Loucy (cell line): ENCODE results near the gene PGR.

Source experiments
- H2AFZ ChIP-seq: fragments of 200-600 bp; sonication (generic); 2 replicates; pipeline ENCODE4 v1.6.0; 2016; ENCODE audit warnings: antibody characterized with exemption, mild to moderate bottlenecking, low read length, moderate library complexity
- H3F3A ChIP-seq: fragments of 200-600 bp; 2 replicates; pipeline ENCODE4 v1.6.0; 2016; ENCODE audit warnings: antibody characterized with exemption, low read depth, mild to moderate bottlenecking
- H3K27me3 ChIP-seq: fragments of 200-600 bp; sonication (generic); 2 replicates; pipeline ENCODE4 v1.6.1; 2014; ENCODE audit warnings: low read length, mild to moderate bottlenecking; ENCODE audit not compliant: insufficient read depth, poor library complexity, severe bottlenecking
- H3K36me3 ChIP-seq: fragments of 200-600 bp; sonication (generic); 2 replicates; pipeline ENCODE4 v1.6.1; 2016; ENCODE audit warnings: low read length; ENCODE audit not compliant: insufficient read depth
- H3K4me1 ChIP-seq: fragments of 200-600 bp; sonication (generic); 2 replicates; pipeline ENCODE4 v1.5.1; 2014; ENCODE audit warnings: low read length, mild to moderate bottlenecking; ENCODE audit not compliant: insufficient read depth, poor library complexity, severe bottlenecking
- H3K4me2 ChIP-seq: fragments of 200-600 bp; sonication (generic); 2 replicates; pipeline ENCODE4 v1.6.0; 2014; ENCODE audit warnings: antibody characterized with exemption, low read length, low read depth, mild to moderate bottlenecking; ENCODE audit not compliant: poor library complexity, severe bottlenecking
- H3K4me3 ChIP-seq: fragments of 200-600 bp; sonication (generic); 2 replicates; pipeline ENCODE4 v1.5.1; 2014; ENCODE audit warnings: low read length, mild to moderate bottlenecking, mixed read lengths; ENCODE audit not compliant: poor library complexity, severe bottlenecking
- H3K79me2 ChIP-seq: fragments of 200-600 bp; sonication (generic); 2 replicates; pipeline ENCODE4 v1.6.1; 2014; ENCODE audit warnings: low read length; ENCODE audit not compliant: insufficient read depth
- H3K9ac ChIP-seq: fragments of 200-600 bp; sonication (generic); 2 replicates; pipeline ENCODE4 v1.6.0; 2014; ENCODE audit warnings: mild to moderate bottlenecking, low read depth, low read length, moderate library complexity; ENCODE audit not compliant: poor library complexity, severe bottlenecking
- H3K9me2 ChIP-seq: fragments of 200-600 bp; sonication (generic); replicated peaks from 2 replicates; pipeline ENCODE4 v1.6.1; 2016; ENCODE audit warnings: low read depth, low read length, mixed read lengths
- H3K9me3 ChIP-seq: fragments of 200-600 bp; sonication (generic); 2 replicates; pipeline ENCODE4 v1.6.1; 2014; ENCODE audit warnings: mild to moderate bottlenecking, antibody characterized with exemption, low read length, low read depth; ENCODE audit not compliant: insufficient read depth
- H4K20me1 ChIP-seq: fragments of 200-600 bp; sonication (generic); 2 replicates; pipeline ENCODE4 v1.6.0; 2014; ENCODE audit warnings: antibody characterized with exemption, low read length, mild to moderate bottlenecking; ENCODE audit not compliant: insufficient read depth, poor library complexity, severe bottlenecking
- CTCF ChIP-seq: fragments of 200-600 bp; sonication (generic); conservative IDR thresholded peaks from 2 replicates; pipeline ENCODE4 v1.5.1; 2014; ENCODE audit warnings: mild to moderate bottlenecking, antibody characterized with exemption, low read length
- EZH2phosphoT487 ChIP-seq: fragments of 200-600 bp; IDR thresholded peaks from 2 replicates; pipeline ENCODE4 v1.6.1; 2018; ENCODE audit warnings: antibody characterized with exemption, mild to moderate bottlenecking, moderate library complexity, borderline replicate concordance

Gene PGR

GRCh38 chr11:101133190-101133589, 3.6 kb upstream of the PGR start:
- H3K9ac ChIP-seq: no peak overlapping the region
- no peak overlapping the region for H3K4me3 ChIP-seq
- no peaks in the 10 kb centered on the region for H3K9me3 ChIP-seq
- H3K9me2 ChIP-seq: no peaks in the 10 kb centered on the region
- no peaks in the 10 kb centered on the region for H3K4me1 ChIP-seq
- H3K79me2 ChIP-seq: no peaks in the 10 kb centered on the region
- H3K36me3 ChIP-seq: no peaks in the 10 kb centered on the region
- TF ChIP-seq EZH2phosphoT487 (no peak), CTCF (no peak)
- no peaks in the 10 kb centered on the region for H4K20me1 ChIP-seq
- no peak overlapping the region for H3K4me2 ChIP-seq
- no peak overlapping the region for H2AFZ ChIP-seq
- no peaks in the 10 kb centered on the region for H3K27me3 ChIP-seq
- H3F3A ChIP-seq: no peaks in the 10 kb centered on the region

GRCh38 chr11:101128571-101129202, 926 bp downstream of the PGR start:
- Histone ChIP-seq H3K4me3 (no peak overlapping the region), H3K9me2 (no peaks in the 10 kb centered on the region), H3K79me2 (no peaks in the 10 kb centered on the region), H2AFZ (no peak overlapping the region), H3K4me1 (no peaks in the 10 kb centered on the region), H4K20me1 (no peaks in the 10 kb centered on the region), H3K36me3 (no peaks in the 10 kb centered on the region), H3K4me2 (no peak overlapping the region), H3F3A (no peaks in the 10 kb centered on the region), H3K9me3 (no peaks in the 10 kb centered on the region), H3K27me3 (no peaks in the 10 kb centered on the region), H3K9ac (no peak overlapping the region)
- no peak for TF ChIP-seq EZH2phosphoT487
- no peak for TF ChIP-seq CTCF

GRCh38 chr11:101127699-101128570, 1.7 kb downstream of the PGR start:
- no peaks in the 10 kb centered on the region for H3K9me3 ChIP-seq
- no peaks in the 10 kb centered on the region for H3K27me3 ChIP-seq
- H3K79me2 ChIP-seq: no peaks in the 10 kb centered on the region
- no peak overlapping the region for H3K9ac ChIP-seq
- no peak overlapping the region for H3K4me2 ChIP-seq
- no peaks in the 10 kb centered on the region for H3K4me1 ChIP-seq
- no peak overlapping the region for H3K4me3 ChIP-seq
- no peaks in the 10 kb centered on the region for H4K20me1 ChIP-seq
- H2AFZ ChIP-seq: no peak overlapping the region
- H3K9me2 ChIP-seq: no peaks in the 10 kb centered on the region
- TF ChIP-seq EZH2phosphoT487: no peak
- TF ChIP-seq CTCF: no peak
- H3K36me3 ChIP-seq: no peaks in the 10 kb centered on the region
- H3F3A ChIP-seq: no peaks in the 10 kb centered on the region
